ENCODE data around the gene GATD1.

GRCh38 chr11:808427-809286 lies 31.4 kb upstream of the GATD1 start:
- TF ChIP-seq TAF1 (IDR thresholded peaks at IDR 0.05; ENCODE audit: borderline replicate concordance, low read depth, low read length) (no peak), POLR2A (IDR thresholded peaks at IDR 0.05; ENCODE audit: low read depth, low read length) (no peak)
